ENCODE results near the gene KCNQ1OT1. TPM values are rescaled to one million over a fixed set of nuclear protein-coding genes. Genes with fewer than 3 reads are reported as not detected.

The KCNQ1OT1 gene
- total and polyA plus RNA-seq, 4 donors = 0.05 to 4.9 (median 0.61) TPM

GRCh38 chr11:2704896-2705606 is 5.3 kb upstream of the KCNQ1OT1 start:
- Histone ChIP-seq H3K9ac (ENCODE audit: low read depth in 1 of 2, low read length in 2 of 2) (no peak overlapping the region), H3K9me3 (ENCODE audit: control insufficient read depth in 4 of 4, low read length in 3 of 4) (peaks cover 0 to 3% (median 0%) of the 10 kb centered on the region in 4 donors), H3K27ac (ENCODE audit: low read depth in 1 of 2, low read length in 2 of 2) (no peak overlapping the region), H3K36me3 (ENCODE audit: control insufficient read depth in 4 of 4, insufficient read depth in 3 of 4, low read depth in 1 of 4, low read length in 3 of 4) (no peaks in the 10 kb centered on the region), H3K27me3 (ENCODE audit: control insufficient read depth in 4 of 4, insufficient read depth in 4 of 4, low read length in 3 of 4) (no peaks in the 10 kb centered on the region), H3K4me3 (ENCODE audit: low read depth in 1 of 3, low read length in 3 of 3) (no peak overlapping the region), H3K4me1 (ENCODE audit: control insufficient read depth in 4 of 4, insufficient read depth in 4 of 4, low read length in 3 of 4) (peaks cover 0 to 10% (median 2%) of the 10 kb centered on the region in 4 donors)
- TF ChIP-seq FOXA1 (IDR thresholded peaks at IDR 0.05) = no peak
- TF ChIP-seq, protein P1, sequence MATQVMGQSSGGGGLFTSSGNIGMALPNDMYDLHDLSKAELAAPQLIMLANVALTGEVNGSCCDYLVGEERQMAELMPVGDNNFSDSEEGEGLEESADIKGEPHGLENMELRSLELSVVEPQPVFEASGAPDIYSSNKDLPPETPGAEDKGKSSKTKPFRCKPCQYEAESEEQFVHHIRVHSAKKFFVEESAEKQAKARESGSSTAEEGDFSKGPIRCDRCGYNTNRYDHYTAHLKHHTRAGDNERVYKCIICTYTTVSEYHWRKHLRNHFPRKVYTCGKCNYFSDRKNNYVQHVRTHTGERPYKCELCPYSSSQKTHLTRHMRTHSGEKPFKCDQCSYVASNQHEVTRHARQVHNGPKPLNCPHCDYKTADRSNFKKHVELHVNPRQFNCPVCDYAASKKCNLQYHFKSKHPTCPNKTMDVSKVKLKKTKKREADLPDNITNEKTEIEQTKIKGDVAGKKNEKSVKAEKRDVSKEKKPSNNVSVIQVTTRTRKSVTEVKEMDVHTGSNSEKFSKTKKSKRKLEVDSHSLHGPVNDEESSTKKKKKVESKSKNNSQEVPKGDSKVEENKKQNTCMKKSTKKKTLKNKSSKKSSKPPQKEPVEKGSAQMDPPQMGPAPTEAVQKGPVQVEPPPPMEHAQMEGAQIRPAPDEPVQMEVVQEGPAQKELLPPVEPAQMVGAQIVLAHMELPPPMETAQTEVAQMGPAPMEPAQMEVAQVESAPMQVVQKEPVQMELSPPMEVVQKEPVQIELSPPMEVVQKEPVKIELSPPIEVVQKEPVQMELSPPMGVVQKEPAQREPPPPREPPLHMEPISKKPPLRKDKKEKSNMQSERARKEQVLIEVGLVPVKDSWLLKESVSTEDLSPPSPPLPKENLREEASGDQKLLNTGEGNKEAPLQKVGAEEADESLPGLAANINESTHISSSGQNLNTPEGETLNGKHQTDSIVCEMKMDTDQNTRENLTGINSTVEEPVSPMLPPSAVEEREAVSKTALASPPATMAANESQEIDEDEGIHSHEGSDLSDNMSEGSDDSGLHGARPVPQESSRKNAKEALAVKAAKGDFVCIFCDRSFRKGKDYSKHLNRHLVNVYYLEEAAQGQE (IDR thresholded peaks at IDR 0.05) = no peak
- TF ChIP-seq EGR1 (IDR thresholded peaks at IDR 0.05; ENCODE audit: low read depth in 2 of 2) = no peak
- TF ChIP-seq, protein P2, sequence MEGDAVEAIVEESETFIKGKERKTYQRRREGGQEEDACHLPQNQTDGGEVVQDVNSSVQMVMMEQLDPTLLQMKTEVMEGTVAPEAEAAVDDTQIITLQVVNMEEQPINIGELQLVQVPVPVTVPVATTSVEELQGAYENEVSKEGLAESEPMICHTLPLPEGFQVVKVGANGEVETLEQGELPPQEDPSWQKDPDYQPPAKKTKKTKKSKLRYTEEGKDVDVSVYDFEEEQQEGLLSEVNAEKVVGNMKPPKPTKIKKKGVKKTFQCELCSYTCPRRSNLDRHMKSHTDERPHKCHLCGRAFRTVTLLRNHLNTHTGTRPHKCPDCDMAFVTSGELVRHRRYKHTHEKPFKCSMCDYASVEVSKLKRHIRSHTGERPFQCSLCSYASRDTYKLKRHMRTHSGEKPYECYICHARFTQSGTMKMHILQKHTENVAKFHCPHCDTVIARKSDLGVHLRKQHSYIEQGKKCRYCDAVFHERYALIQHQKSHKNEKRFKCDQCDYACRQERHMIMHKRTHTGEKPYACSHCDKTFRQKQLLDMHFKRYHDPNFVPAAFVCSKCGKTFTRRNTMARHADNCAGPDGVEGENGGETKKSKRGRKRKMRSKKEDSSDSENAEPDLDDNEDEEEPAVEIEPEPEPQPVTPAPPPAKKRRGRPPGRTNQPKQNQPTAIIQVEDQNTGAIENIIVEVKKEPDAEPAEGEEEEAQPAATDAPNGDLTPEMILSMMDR (IDR thresholded peaks at IDR 0.05; ENCODE audit: low read depth, low read length, missing input control) = no peak
- TF ChIP-seq HNF4A (conservative IDR thresholded peaks at IDR 0.05) = no peak
- no peak for TF ChIP-seq JUND (IDR thresholded peaks at IDR 0.05)
- TF ChIP-seq RXRA (IDR thresholded peaks at IDR 0.05) = no peak
- no peak for TF ChIP-seq FOXA2 (IDR thresholded peaks at IDR 0.05)
- TF ChIP-seq HNF4G (IDR thresholded peaks at IDR 0.05) = no peak
- no peak for TF ChIP-seq GABPA (IDR thresholded peaks at IDR 0.05 in 1 of 2, conservative IDR thresholded peaks at IDR 0.05 in 1 of 2)
- TF ChIP-seq NR2F2 (IDR thresholded peaks at IDR 0.05) = no peak
- TF ChIP-seq SP1 (IDR thresholded peaks at IDR 0.05) = no peak
- TF ChIP-seq TAF1 (conservative IDR thresholded peaks at IDR 0.05) = no peak
- no peak for TF ChIP-seq ZBTB33 (IDR thresholded peaks at IDR 0.05)
- no peak for TF ChIP-seq RAD21 (IDR thresholded peaks at IDR 0.05)
- TF ChIP-seq ATF3 (IDR thresholded peaks at IDR 0.05) = no peak
- no peak for TF ChIP-seq YY1 (IDR thresholded peaks at IDR 0.05)
- TF ChIP-seq, protein P3, sequence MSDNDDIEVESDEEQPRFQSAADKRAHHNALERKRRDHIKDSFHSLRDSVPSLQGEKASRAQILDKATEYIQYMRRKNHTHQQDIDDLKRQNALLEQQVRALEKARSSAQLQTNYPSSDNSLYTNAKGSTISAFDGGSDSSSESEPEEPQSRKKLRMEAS (IDR thresholded peaks at IDR 0.05) = no peak
- no peak for DNase-seq (ENCODE audit: low spot score)
- WGBS = 90% methylated on average over 14 of the region's 14 CpGs
